HG02571 (cell line): ENCODE measurements around the gene CIBAR2.

Experiments used
- ATAC-seq: cut with Tn5 transposase; IDR thresholded peaks from one replicate; pipeline ENCODE4 v1.9.1; 2021; ENCODE audit warnings: mild to moderate bottlenecking, moderate library complexity; ENCODE audit not compliant: unreplicated experiment

Gene CIBAR2

GRCh38 chr16:85144026-85144915, 32.0 kb upstream of the CIBAR2 start:
- ATAC-seq, result no peak

DNA sequence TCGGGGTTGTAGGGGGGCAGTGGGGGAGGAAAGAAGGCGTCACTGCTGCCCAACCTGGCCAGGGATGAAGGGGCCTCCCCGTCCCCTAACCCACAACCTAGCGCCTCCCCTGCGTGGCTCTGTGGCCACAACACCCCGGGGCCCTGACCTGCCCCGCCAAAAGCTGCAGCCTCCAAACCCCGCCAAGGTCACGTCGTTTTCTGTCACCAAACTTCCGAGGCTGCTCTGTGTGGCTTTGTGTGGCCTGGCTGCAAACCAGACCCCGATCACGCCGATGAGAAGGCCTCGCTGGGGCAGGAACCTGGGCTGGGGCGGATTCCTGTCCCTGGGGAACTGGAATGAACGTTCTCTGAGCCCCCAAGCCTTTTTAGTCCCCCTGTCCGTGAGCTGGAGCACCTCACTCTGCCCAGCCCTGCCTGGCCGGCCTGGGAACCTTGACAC, 30.5 kb upstream of the CIBAR2 start:
- ATAC-seq, result no peak

DNA sequence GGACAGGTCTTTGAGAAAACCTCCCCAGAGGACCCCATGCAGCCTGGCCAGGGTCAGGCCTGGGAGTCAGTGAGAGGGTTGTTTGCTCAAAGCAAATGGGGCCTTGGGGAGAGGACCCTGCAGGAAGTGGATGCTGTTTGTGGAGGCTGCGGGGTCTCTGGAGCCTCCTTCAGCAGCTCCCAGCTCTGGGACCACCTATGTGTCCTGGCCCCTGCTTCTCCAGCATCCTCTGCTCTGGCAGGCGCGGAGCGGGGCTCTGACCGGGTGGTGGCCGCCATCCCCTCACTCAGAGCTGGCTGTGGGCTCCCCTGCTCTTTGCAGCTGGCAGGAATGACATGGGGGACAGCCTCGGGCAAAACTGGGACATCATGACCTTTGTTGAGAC, 29.8 kb upstream of the CIBAR2 start:
- no peak for ATAC-seq

GRCh38 chr16:85141491-85142128, 29.3 kb upstream of the CIBAR2 start:
- ATAC-seq, result no peak

- no peak for ATAC-seq
These were observed 28.3 kb upstream of the CIBAR2 start for GRCh38 chr16:85140455-85141012.

DNA sequence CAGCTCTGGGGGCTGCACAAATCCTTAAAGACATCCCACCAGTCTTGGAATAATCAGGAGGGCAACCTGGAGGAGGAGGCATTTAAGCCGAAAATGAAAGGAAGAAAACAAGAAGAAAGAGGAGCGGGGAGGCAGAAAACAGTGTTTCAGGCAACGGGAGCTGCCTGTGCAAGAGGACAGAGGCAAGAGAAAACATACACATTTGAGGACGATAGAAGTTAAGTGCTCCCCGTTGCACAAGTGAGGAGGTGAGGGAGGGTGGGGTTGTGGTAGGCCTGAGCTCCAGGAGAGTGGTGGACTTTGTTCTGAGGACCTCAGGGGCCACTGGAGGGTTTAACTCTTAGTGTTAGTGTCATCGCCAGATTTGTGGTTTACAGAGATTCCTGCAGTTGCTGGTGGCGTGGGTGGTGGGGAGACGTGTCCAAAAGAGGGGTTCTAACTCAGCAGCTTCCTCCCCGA, 27.6 kb upstream of the CIBAR2 start:
- ATAC-seq, result no peak

DNA sequence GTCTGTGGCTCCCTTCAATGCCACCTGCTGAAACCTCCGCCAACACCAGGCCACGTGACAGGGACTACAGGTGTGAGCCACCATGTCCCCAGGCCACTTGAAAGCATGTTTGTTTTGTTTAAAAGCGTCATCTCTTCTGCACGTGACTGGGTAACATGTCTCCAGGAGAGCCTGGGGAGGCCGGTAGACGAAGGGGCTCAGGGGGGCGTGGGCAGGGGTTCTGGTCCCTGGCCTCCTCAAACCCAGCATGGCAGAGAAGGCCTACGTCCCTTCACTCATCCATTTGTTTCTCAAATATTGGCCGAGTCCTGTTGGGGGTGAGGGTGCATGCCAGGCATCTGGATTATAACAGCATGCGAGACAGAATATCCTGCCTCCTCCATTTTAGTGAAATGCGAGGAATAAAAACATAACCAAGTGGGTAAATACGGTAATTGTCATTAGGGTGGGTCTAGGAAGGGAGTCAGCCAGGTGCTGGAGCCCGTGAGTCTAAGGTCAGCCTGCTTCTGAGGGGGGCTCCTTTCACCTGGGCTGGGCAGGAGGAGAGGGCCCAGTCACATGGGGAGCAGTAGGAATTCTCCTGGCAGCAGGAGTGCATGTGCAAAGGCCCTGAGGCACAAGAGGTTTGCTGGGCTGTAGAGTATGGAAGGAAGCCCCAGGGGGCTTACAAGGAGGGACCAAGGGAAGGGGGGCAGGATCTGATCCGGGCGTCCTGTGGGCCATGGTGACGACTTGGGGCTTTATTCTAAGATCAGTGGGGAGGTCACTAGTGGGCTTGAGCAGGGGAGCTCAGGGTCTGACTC, 26.8 kb upstream of the CIBAR2 start:
- ATAC-seq, result no peak

DNA sequence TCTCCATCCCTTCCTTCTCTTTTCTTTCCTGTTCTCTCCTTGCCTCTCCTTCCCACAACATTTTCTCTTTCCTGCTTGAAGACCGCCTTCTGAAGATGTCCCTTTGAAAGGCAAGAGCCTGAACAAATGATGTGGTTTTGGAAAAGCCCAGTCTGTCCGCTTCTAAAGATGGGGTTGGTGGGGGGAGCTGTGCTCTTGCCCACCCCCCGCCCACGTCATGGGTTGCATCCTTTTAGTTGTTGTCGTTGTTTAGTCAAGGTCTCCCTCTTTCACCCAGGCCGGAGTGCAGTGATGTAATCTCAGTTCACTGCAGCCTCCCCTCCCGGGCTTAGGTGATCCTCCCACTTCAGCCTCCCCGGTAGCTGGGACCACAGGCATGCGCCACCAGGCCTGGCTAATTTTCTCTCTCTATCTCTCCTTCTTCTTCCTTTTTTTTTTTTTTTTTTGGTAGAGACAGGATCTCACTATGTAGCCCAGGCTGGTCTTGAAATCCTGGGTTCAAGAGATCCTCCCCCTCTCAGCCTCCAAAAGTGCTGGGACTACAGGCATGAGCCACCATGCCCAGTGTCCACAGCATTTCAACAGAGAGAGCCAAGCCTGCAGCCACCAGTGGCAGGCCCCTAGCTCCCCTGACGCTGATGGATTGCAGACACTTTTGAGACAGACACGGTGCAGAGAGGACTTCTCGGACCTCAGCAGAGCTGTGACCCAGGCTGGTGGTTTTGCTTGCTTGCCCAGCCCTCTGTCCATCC, 26.0 kb upstream of the CIBAR2 start:
- no peak for ATAC-seq

DNA sequence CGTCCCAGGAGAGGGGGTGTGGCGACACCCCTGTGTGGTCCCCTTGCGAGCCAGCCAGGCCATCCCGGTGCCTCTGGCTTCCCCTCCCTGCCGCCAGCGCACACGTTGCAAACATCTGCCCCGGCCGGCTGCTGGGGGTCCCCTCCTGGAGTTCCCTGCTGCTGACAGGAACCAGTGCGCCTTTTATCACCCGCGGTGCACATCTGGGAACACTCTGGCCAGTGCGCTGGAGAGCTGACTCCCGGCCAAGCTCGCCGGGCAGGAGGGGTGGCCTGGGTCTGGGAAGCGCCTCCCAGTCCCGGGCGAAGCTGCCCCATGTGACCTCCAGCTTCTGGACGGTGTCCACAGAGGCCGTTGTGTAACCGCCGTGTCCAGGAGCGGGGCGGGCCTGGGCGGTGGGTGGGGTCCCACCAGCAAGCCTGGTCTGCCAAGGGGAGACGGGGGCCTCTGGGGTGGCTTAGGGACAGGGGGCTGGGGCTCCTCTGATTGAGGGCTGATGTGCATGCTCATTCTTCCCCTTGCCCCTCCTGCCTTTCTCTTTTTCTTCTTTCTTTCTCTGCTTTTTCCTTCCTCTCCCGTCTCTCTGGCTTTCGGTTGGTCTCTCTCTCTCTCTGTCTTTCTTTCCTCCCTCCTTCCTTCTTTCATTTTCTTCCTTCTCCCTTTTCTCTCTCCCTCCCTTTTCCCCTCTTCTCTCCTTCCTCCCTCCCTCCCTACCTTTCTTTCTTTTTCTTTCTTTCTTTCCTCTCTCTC, 25.2 kb upstream of the CIBAR2 start:
- no peak for ATAC-seq

GRCh38 chr16:85136702-85137322, 24.5 kb upstream of the CIBAR2 start:
- ATAC-seq, result no peak

GRCh38 chr16:85136213-85136701, 24.0 kb upstream of the CIBAR2 start:
- no peak for ATAC-seq

- ATAC-seq, result no peak
These were observed 22.5 kb upstream of the CIBAR2 start for GRCh38 chr16:85134789-85135142.

DNA sequence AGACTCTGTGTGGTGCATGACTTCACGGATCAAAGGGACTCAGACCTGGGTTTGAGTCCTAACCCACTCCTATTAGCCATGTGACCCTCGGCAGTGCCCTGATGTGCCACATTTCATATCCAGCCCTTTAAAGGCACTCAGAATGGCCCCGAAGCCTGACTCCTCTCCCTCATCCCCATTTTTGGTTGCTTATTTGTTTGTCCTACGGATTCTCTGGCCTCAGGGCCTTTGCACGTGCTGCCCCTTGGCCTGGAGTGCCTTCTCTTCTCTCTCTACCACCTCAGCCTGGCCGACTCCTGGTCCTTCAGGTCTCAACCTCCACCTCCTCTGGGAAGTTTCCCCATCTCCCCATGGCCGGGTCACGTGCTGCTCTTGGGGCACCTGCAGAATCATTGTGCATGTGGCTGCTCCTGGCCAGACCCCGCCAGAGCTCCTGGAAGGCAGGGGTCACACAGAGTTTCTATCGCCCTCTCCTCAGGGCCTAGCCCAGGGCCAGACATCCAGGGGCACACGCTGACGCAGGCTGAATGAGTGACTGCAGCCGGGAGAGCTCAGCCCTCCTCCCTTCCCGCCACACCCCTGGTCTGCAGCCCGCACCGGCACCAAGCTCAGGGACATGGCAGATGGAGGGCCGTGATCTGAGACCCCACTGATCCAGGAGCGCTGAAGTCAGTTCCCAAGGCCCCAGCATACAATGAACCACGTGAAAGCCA, 22.0 kb upstream of the CIBAR2 start:
- ATAC-seq, result no peak

DNA sequence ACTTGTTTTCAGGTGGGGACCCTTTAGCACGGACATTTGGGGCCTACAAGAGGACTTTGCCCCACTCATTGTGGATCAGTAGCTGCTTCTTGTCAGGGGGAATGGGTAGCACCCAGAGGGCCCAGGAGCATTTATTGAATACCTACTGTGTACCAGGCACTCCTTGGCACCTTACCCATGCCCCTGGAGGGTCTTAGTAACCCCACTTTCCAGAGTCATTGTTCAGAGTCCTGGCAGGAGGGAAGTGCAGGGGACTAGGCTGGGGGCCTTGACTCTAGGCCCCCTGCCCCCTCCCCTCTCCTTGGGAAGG, 21.0 kb upstream of the CIBAR2 start:
- no peak for ATAC-seq

DNA sequence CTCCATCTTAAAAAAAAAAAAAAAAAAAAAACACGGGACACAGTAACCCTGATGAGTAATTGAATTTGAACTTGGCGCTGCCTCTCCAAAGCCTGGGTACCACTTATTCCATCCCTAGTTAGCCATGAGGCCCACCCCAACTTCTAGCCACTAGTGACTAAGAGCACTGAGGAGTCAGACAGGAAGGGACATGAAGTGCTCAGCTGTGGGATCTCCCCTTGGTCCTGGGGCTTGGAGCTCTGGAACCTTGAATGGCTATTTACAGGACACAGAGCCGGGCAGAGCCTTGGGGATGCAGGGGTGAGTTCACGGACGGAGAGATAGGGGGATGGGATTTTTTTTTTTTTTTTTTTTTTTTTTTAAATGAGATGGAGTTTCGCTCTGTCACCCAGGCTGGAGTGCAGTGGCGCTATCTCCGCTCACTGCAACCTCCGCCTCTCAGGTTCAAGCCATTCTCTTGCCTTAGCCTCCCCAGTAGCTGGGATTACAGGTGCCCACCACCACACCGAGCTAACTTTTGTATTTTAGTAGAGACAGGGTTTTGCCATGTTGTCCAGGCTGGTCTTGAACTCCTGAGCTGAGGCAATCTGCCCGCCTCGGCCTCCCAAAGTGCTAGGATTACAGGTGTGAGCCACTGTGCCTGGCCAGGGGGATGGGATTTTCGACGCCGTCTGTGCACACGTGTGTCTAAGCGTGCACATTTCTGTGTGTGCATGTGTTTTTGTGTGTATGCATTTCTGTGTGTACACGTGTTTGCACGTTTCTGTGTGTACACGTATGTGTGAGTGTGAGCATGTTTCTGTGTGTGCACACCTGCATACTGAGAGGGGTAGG, 20.4 kb upstream of the CIBAR2 start:
- ATAC-seq, result no peak

GRCh38 chr16:85130705-85131028, 18.4 kb upstream of the CIBAR2 start:
- ATAC-seq, result no peak

- ATAC-seq, result no peak
These were observed 17.8 kb upstream of the CIBAR2 start for GRCh38 chr16:85129876-85130704.
